Heart left ventricle (tissue), 13 donors: ENCODE measurements around the gene KIF4A.

Experiments
- CTCF ChIP-seq, 12 donors: fragments of 200-600 bp; sonication (generic) in 4 of 12; IDR thresholded peaks; one replicate each; pipeline versions ENCODE4 v1.5.0 to v1.8.0; 2018 to 2022; ENCODE audit warnings: antibody characterized with exemption in 12 of 12, mild to moderate bottlenecking in 5 of 12
- POLR2A ChIP-seq, 2 donors: fragments of 450-650 bp; IDR thresholded peaks; one replicate each; pipeline ENCODE4 v1.6.1; 2017; ENCODE audit warnings: antibody characterized with exemption in 2 of 2, mild to moderate bottlenecking in 2 of 2, moderate library complexity in 2 of 2
- donor health status: ischemic (EF 13 %, LVEDD 7.1; RV severe dilation, severe dysfunction).
- donor health status: DM: no; HTN: yes; CAD: no.
- donor health status: DM: no; HTN: no; CAD: no.
- donor health status: ischemic (EF 25% LVEDD 6.9; RV normal size, moderate dysfunction).
- donor health status: ischemic (EF 25% LVEDD 5.7; RV mildly dilated, moderate dysfunction).
- donor health status: ischemic (EF 35%, LVEDD 5.7; RV mildly dilated, moderate dysfunction).
- donor health status: nonischemic (EF 11% LVEDD 7.7; RV severe dilation, severe dysfunction).
- donor health status: DM: yes; HTN: yes; CAD: no.
- donor health status: PGD.
- donor health status: ischemic (EF 29% LVEDD 5.4; RV normal size, mild dysfunction).
- donor health status: nonischemic (EF 23%, LVEDD 6.1; RV moderate dilation, normal function).

- no peak for TF ChIP-seq CTCF (IDR thresholded peaks at IDR 0.05)
- no peak for TF ChIP-seq POLR2A (IDR thresholded peaks at IDR 0.05)
These were observed 46.9 kb downstream of the KIF4A start for GRCh38 chrX:70336767-70337166.
